T-helper 2 cell treated with Interferon-gamma antibody and Interleukin-4, amounts not matched to agents 5 μg/mL and 100 μg/mL, for 36 hours (primary cell): Measurements from ENCODE around the gene RGS7.
"Not testable (repeated sequence)": the region's sequence is repeated elsewhere in the genome, so short reads cannot be mapped to it uniquely, and the experiment has no call there.

Source experiments
- DNase-seq: peaks from one replicate; pipeline ENCODE4 v3.0.0; 2021; ENCODE audit warnings: low spot score
- H3K27ac Mint-ChIP-seq: one replicate; pipeline ENCODE4 v1.8.0; 2021; ENCODE audit warnings: mild to moderate bottlenecking, mixed read lengths
- H3K27me3 Mint-ChIP-seq: one replicate; pipeline ENCODE4 v1.8.0; 2021; ENCODE audit warnings: low read depth, mixed read lengths
- H3K36me3 Mint-ChIP-seq: one replicate; pipeline ENCODE4 v1.8.0; 2021; ENCODE audit warnings: low read depth, mixed read lengths
- H3K4me1 Mint-ChIP-seq: one replicate; pipeline ENCODE4 v1.8.0; 2021; ENCODE audit warnings: low read depth, mixed read lengths
- H3K4me3 Mint-ChIP-seq: one replicate; pipeline ENCODE4 v1.8.0; 2022; ENCODE audit warnings: mild to moderate bottlenecking, moderate library complexity, mixed read lengths
- H3K9me3 Mint-ChIP-seq: one replicate; pipeline ENCODE4 v1.8.0; 2021; ENCODE audit warnings: mixed read lengths

Gene RGS7

GRCh38 chr1:241311056-241311746 lies 45.8 kb downstream of the RGS7 start:
- H3K27ac Mint-ChIP-seq = no peak overlapping the region
- H3K4me1 Mint-ChIP-seq = no peaks in the 10 kb centered on the region
- no peak for DNase-seq
- peaks cover 6% of the 10 kb centered on the region for H3K9me3 Mint-ChIP-seq
- H3K4me3 Mint-ChIP-seq = no peak overlapping the region
- H3K36me3 Mint-ChIP-seq = no peaks in the 10 kb centered on the region
- no peaks in the 10 kb centered on the region for H3K27me3 Mint-ChIP-seq

GRCh38 chr1:241310451-241310850 lies 46.6 kb downstream of the RGS7 start:
- no peak for DNase-seq
- H3K27ac Mint-ChIP-seq = no peak overlapping the region
- no peaks in the 10 kb centered on the region for H3K27me3 Mint-ChIP-seq
- peaks cover 6% of the 10 kb centered on the region for H3K9me3 Mint-ChIP-seq
- no peak overlapping the region for H3K4me3 Mint-ChIP-seq
- H3K36me3 Mint-ChIP-seq = no peaks in the 10 kb centered on the region
- no peaks in the 10 kb centered on the region for H3K4me1 Mint-ChIP-seq

- Mint-ChIP-seq H3K36me3 (no peaks in the 10 kb centered on the region), H3K4me1 (no peaks in the 10 kb centered on the region), H3K4me3 (no peak overlapping the region), H3K27me3 (no peaks in the 10 kb centered on the region), H3K27ac (no peak overlapping the region), H3K9me3 (peaks cover 10% of the 10 kb centered on the region)
- DNase-seq = no peak
Observed at GRCh38 chr1:241309651-241310050, 47.4 kb downstream of the RGS7 start.

GRCh38 chr1:241308471-241308870 lies 48.5 kb downstream of the RGS7 start:
- H3K4me3 Mint-ChIP-seq = no peak overlapping the region
- H3K27me3 Mint-ChIP-seq = no peaks in the 10 kb centered on the region
- no peak overlapping the region for H3K27ac Mint-ChIP-seq
- no peaks in the 10 kb centered on the region for H3K4me1 Mint-ChIP-seq
- no peaks in the 10 kb centered on the region for H3K36me3 Mint-ChIP-seq
- DNase-seq = no peak
- H3K9me3 Mint-ChIP-seq = peaks cover 15% of the 10 kb centered on the region

- no peak overlapping the region for H3K27ac Mint-ChIP-seq
- no peaks in the 10 kb centered on the region for H3K4me1 Mint-ChIP-seq
- no peak overlapping the region for H3K4me3 Mint-ChIP-seq
- no peak for DNase-seq
- no peaks in the 10 kb centered on the region for H3K27me3 Mint-ChIP-seq
- peaks cover 19% of the 10 kb centered on the region for H3K9me3 Mint-ChIP-seq
- no peaks in the 10 kb centered on the region for H3K36me3 Mint-ChIP-seq
Observed at GRCh38 chr1:241308011-241308410, 49.0 kb downstream of the RGS7 start.

- Mint-ChIP-seq H3K4me1 (no peaks in the 10 kb centered on the region), H3K4me3 (no peak overlapping the region), H3K27me3 (no peaks in the 10 kb centered on the region), H3K27ac (no peak overlapping the region), H3K9me3 (peaks cover 23% of the 10 kb centered on the region), H3K36me3 (no peaks in the 10 kb centered on the region)
- no peak for DNase-seq
Observed at GRCh38 chr1:241306125-241306790, 50.7 kb downstream of the RGS7 start.

GRCh38 chr1:241302024-241302423 lies 55.0 kb downstream of the RGS7 start:
- not testable (repeated sequence) for H3K36me3 Mint-ChIP-seq, H3K4me3 Mint-ChIP-seq, H3K27me3 Mint-ChIP-seq, DNase-seq, H3K4me1 Mint-ChIP-seq, H3K27ac Mint-ChIP-seq
- H3K9me3 Mint-ChIP-seq = peaks cover 17% of the 10 kb centered on the region

- peaks cover 16% of the 10 kb centered on the region for H3K9me3 Mint-ChIP-seq
- no peak overlapping the region for H3K27ac Mint-ChIP-seq
- H3K4me1 Mint-ChIP-seq = no peaks in the 10 kb centered on the region
- no peak for DNase-seq
- no peak overlapping the region for H3K4me3 Mint-ChIP-seq
- H3K27me3 Mint-ChIP-seq = no peaks in the 10 kb centered on the region
- no peaks in the 10 kb centered on the region for H3K36me3 Mint-ChIP-seq
Observed at GRCh38 chr1:241299347-241299746, 57.7 kb downstream of the RGS7 start.

GRCh38 chr1:241292973-241293372 lies 64.0 kb downstream of the RGS7 start:
- H3K9me3 Mint-ChIP-seq = peaks cover 12% of the 10 kb centered on the region
- no peaks in the 10 kb centered on the region for H3K27me3 Mint-ChIP-seq

GRCh38 chr1:241291548-241291947 lies 65.5 kb downstream of the RGS7 start:
- H3K4me3 Mint-ChIP-seq, H3K4me1 Mint-ChIP-seq: not testable (repeated sequence)
- H3K9me3 Mint-ChIP-seq = peaks cover 14% of the 10 kb centered on the region

More at GRCh38 chr1:241292973-241293372, 64.0 kb downstream of the RGS7 start:
- Mint-ChIP-seq H3K4me1 (no peaks in the 10 kb centered on the region), H3K4me3 (no peak overlapping the region), H3K27ac (no peak overlapping the region), H3K36me3 (no peaks in the 10 kb centered on the region)
- no peak for DNase-seq

GRCh38 chr1:241286486-241286885 lies 70.5 kb downstream of the RGS7 start:
- DNase-seq = no peak
- H3K36me3 Mint-ChIP-seq = no peaks in the 10 kb centered on the region
- H3K27ac Mint-ChIP-seq = no peak overlapping the region
- H3K4me1 Mint-ChIP-seq = no peaks in the 10 kb centered on the region
- peaks cover 36% of the 10 kb centered on the region for H3K9me3 Mint-ChIP-seq
- H3K4me3 Mint-ChIP-seq = no peak overlapping the region
- H3K27me3 Mint-ChIP-seq = no peaks in the 10 kb centered on the region

More at GRCh38 chr1:241291548-241291947, 65.5 kb downstream of the RGS7 start:
- H3K27me3 Mint-ChIP-seq, H3K36me3 Mint-ChIP-seq, H3K27ac Mint-ChIP-seq, DNase-seq: not testable (repeated sequence)

GRCh38 chr1:241276391-241276790 lies 80.6 kb downstream of the RGS7 start:
- no peaks in the 10 kb centered on the region for H3K36me3 Mint-ChIP-seq
- H3K4me1 Mint-ChIP-seq = no peaks in the 10 kb centered on the region
- H3K27ac Mint-ChIP-seq = no peak overlapping the region
- no peaks in the 10 kb centered on the region for H3K27me3 Mint-ChIP-seq
- peaks cover 55% of the 10 kb centered on the region for H3K9me3 Mint-ChIP-seq
- H3K4me3 Mint-ChIP-seq = no peak overlapping the region
- no peak for DNase-seq

GRCh38 chr1:241275981-241276380 lies 81.0 kb downstream of the RGS7 start:
- no peak for DNase-seq
- peaks cover 57% of the 10 kb centered on the region for H3K9me3 Mint-ChIP-seq
- H3K4me3 Mint-ChIP-seq = no peak overlapping the region
- H3K27me3 Mint-ChIP-seq = no peaks in the 10 kb centered on the region
- H3K27ac Mint-ChIP-seq = no peak overlapping the region
- H3K36me3 Mint-ChIP-seq = no peaks in the 10 kb centered on the region
- H3K4me1 Mint-ChIP-seq = no peaks in the 10 kb centered on the region

- H3K27me3 Mint-ChIP-seq = no peaks in the 10 kb centered on the region
- no peak for DNase-seq
- no peak overlapping the region for H3K4me3 Mint-ChIP-seq
- H3K4me1 Mint-ChIP-seq = no peaks in the 10 kb centered on the region
- no peak overlapping the region for H3K27ac Mint-ChIP-seq
- no peaks in the 10 kb centered on the region for H3K36me3 Mint-ChIP-seq
- H3K9me3 Mint-ChIP-seq = peaks cover 57% of the 10 kb centered on the region
Observed at GRCh38 chr1:241275226-241275625, 81.8 kb downstream of the RGS7 start.

GRCh38 chr1:241274693-241275092 lies 82.3 kb downstream of the RGS7 start:
- DNase-seq = no peak
- Mint-ChIP-seq H3K9me3 (peaks cover 57% of the 10 kb centered on the region), H3K36me3 (no peaks in the 10 kb centered on the region), H3K27me3 (no peaks in the 10 kb centered on the region), H3K27ac (no peak overlapping the region), H3K4me3 (no peak overlapping the region), H3K4me1 (no peaks in the 10 kb centered on the region)
